PC-9 (cell line): Measurements from ENCODE around the gene FHAD1.

ENCODE experiments used
- EZH2 ChIP-seq: fragments of 200-600 bp; sonication (generic); IDR thresholded peaks from 2 replicates; pipeline ENCODE4 v1.8.0; 2017; ENCODE audit warnings: antibody characterized with exemption, low read depth
- TF ChIP-seq, protein P1 (sequence below): fragments of 200-600 bp; sonication (generic); conservative IDR thresholded peaks from 2 replicates; pipeline ENCODE4 v1.6.1; 2017; ENCODE audit warnings: mixed run types, antibody characterized with exemption, mild to moderate bottlenecking, moderate library complexity

DNA sequence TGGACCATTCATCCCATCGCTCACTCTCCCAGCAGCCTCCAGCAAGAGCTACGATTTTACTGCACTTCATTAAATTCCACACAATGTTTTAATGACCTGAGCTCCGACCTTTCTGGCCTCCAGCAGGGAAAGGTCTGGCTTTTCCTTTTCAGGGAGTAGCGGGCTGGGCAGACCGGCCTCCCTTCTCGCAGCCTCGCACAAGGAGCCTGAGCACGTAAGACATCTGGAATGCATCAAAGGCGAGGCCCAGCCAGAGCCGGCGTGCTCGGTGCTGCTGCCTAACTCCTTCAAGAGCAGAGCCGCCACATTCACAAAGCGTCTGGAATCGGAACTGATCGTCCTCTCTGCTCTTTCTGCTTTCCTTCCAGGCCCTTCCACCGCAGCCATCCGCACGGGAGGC lies 32.5 kb upstream of the FHAD1 start:
- TF ChIP-seq, protein P1, sequence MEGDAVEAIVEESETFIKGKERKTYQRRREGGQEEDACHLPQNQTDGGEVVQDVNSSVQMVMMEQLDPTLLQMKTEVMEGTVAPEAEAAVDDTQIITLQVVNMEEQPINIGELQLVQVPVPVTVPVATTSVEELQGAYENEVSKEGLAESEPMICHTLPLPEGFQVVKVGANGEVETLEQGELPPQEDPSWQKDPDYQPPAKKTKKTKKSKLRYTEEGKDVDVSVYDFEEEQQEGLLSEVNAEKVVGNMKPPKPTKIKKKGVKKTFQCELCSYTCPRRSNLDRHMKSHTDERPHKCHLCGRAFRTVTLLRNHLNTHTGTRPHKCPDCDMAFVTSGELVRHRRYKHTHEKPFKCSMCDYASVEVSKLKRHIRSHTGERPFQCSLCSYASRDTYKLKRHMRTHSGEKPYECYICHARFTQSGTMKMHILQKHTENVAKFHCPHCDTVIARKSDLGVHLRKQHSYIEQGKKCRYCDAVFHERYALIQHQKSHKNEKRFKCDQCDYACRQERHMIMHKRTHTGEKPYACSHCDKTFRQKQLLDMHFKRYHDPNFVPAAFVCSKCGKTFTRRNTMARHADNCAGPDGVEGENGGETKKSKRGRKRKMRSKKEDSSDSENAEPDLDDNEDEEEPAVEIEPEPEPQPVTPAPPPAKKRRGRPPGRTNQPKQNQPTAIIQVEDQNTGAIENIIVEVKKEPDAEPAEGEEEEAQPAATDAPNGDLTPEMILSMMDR, result no peak
- TF ChIP-seq EZH2, result no peak
